Left ventricle myocardium inferior (tissue), 1 donor: Measurements from ENCODE around the gene NME3. TPM values are rescaled to one million over a fixed set of nuclear protein-coding genes. Genes with fewer than 3 reads are reported as not detected.
"Not testable (repeated sequence)": the region's sequence is repeated elsewhere in the genome, so short reads cannot be mapped to it uniquely, and the experiment has no call there.

ENCODE experiments used
- DNase-seq: peaks from one replicate; pipeline ENCODE4 v3.0.0-alpha.2; 2020
- H3K27ac ChIP-seq: fragments of 200-600 bp; replicated peaks from 2 replicates; pipeline ENCODE4 v1.8.0; 2021
- H3K27me3 ChIP-seq: fragments of 200-600 bp; 2 replicates; pipeline ENCODE4 v1.8.0; 2021; ENCODE audit warnings: low read depth
- H3K36me3 ChIP-seq: fragments of 200-600 bp; 2 replicates; pipeline ENCODE4 v1.8.0; 2021
- H3K4me1 ChIP-seq: fragments of 200-600 bp; 2 replicates; pipeline ENCODE4 v1.8.0; 2021
- H3K4me3 ChIP-seq: fragments of 200-600 bp; 2 replicates; pipeline ENCODE4 v1.8.0; 2021; ENCODE audit warnings: mild to moderate bottlenecking, moderate library complexity
- H3K9me3 ChIP-seq: fragments of 200-600 bp; replicated peaks from 2 replicates; pipeline ENCODE4 v1.8.0; 2021
- CTCF ChIP-seq: fragments of 200-600 bp; IDR thresholded peaks from 2 replicates; pipeline ENCODE4 v1.8.0; 2021; ENCODE audit warnings: antibody characterized with exemption, mild to moderate bottlenecking, borderline replicate concordance
- intact Hi-C: fragments of 100-400 bp; cut with micrococcal nuclease; formaldehyde crosslinking; loops from one replicate; pipeline ENCODE4 v1.11.0; 2022
- total RNA-seq: library from RNA; stranded (reverse); fragmentation: NEBNext Ultra II Directional; extraction: Animal tissue kit (Norgen Biotek cat#: 25700); gene quantifications from one replicate; pipeline ENCODE4 v1.2.1, GENCODE V29; 2021
- donor health status: DM: no; HTN: yes; CAD: no; lungs with severe emphysema.

Gene NME3
- total RNA-seq, 1 donor from 2014 or later, result 37.0 TPM

- peaks cover 33% of the 10 kb centered on the region for H3K36me3 ChIP-seq
- no peak overlapping the region for H3K27ac ChIP-seq
- no peaks in the 10 kb centered on the region for H3K9me3 ChIP-seq
- no peaks in the 10 kb centered on the region for H3K4me1 ChIP-seq
- DNase-seq, result no peak
- no peaks in the 10 kb centered on the region for H3K27me3 ChIP-seq
- H3K4me3 ChIP-seq, result no peak overlapping the region
- TF ChIP-seq CTCF, result no peak
- intact Hi-C loops, result no loop called here
These were observed 30.4 kb downstream of the NME3 start for GRCh38 chr16:1740781-1741490.

DNA sequence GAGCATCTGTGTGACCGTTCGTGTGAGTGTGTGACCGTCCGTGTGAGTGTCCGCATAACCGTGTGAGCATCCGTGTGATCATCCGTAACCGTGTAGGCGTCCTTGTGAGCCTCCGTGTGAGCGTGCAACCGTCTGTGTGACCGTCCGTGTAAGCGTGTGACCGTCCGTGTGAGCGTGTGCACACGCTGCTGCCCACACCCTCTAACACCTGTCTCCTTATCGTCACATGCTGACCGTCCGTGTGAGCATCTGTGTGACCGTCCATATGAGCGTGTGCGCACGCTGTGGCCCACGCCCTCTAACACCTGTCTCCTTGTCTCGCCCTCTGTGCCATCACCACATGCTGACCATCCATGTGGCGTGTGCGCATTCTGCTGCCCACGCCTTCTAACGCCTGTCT, 31.1 kb downstream of the NME3 start:
- no peak for TF ChIP-seq CTCF
- no peak for DNase-seq
- Histone ChIP-seq H3K4me1 (no peaks in the 10 kb centered on the region), H3K27ac (no peak overlapping the region), H3K4me3 (no peak overlapping the region), H3K9me3 (no peaks in the 10 kb centered on the region), H3K36me3 (peaks cover 26% of the 10 kb centered on the region), H3K27me3 (no peaks in the 10 kb centered on the region)
- intact Hi-C loops, result no loop called here

GRCh38 chr16:1734816-1735215, 36.5 kb downstream of the NME3 start:
- intact Hi-C loops, result no loop called here
- Histone ChIP-seq H3K4me3 (no peak overlapping the region), H3K9me3 (no peaks in the 10 kb centered on the region), H3K27me3 (no peaks in the 10 kb centered on the region), H3K27ac (no peak overlapping the region), H3K4me1 (no peaks in the 10 kb centered on the region), H3K36me3 (peaks cover 47% of the 10 kb centered on the region)
- no peak for DNase-seq
- TF ChIP-seq CTCF, result no peak

DNA sequence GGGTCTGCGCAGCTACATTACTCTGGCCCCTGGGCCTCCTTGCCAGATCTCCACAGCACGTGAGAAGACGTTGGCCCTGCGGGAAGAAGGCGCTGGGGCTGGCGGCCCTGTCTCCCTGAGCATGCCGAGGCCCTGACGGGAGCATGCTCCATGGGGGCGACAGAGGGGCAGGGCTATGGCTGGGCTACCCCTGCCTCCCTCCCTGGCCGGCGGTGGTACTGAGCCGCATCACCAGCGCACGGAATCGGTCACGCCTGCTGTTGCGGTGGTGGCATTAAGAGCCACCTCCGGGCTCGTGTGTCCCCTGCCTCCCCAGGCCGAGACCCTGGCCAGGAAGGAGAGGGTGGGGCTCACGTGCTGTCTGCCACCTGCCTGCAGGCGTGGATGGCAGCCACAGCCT, 37.2 kb downstream of the NME3 start:
- no peak for TF ChIP-seq CTCF
- no peak for DNase-seq
- intact Hi-C loops, result no loop called here
- no peaks in the 10 kb centered on the region for H3K27me3 ChIP-seq
- H3K36me3 ChIP-seq, result peaks cover 54% of the 10 kb centered on the region
- no peak overlapping the region for H3K27ac ChIP-seq
- H3K4me1 ChIP-seq, result no peaks in the 10 kb centered on the region
- no peak overlapping the region for H3K4me3 ChIP-seq
- H3K9me3 ChIP-seq, result no peaks in the 10 kb centered on the region

- H3K36me3 ChIP-seq, result peaks cover 67% of the 10 kb centered on the region
- DNase-seq, intact Hi-C loops: not testable (repeated sequence)
These were observed 38.8 kb downstream of the NME3 start for GRCh38 chr16:1732551-1732987.

GRCh38 chr16:1732071-1732470, 39.3 kb downstream of the NME3 start:
- H3K4me1 ChIP-seq, result no peaks in the 10 kb centered on the region
- no peak overlapping the region for H3K27ac ChIP-seq
- DNase-seq, result no peak
- intact Hi-C loops, result no loop called here
- H3K27me3 ChIP-seq, result no peaks in the 10 kb centered on the region
- no peak for TF ChIP-seq CTCF
- H3K36me3 ChIP-seq, result peaks cover 72% of the 10 kb centered on the region
- no peaks in the 10 kb centered on the region for H3K9me3 ChIP-seq
- H3K4me3 ChIP-seq, result no peak overlapping the region

More at GRCh38 chr16:1732551-1732987, 38.8 kb downstream of the NME3 start:
- not testable (repeated sequence) for H3K27ac ChIP-seq, H3K27me3 ChIP-seq, H3K4me3 ChIP-seq, H3K4me1 ChIP-seq, H3K9me3 ChIP-seq
